ENCODE results near the gene RPS14. TPM values are rescaled to one million over a fixed set of nuclear protein-coding genes. Genes with fewer than 3 reads are reported as not detected.

Gene RPS14
- total RNA-seq, 2 experiments from 2014 or later, result 2,270 to 3,312 TPM

DNA sequence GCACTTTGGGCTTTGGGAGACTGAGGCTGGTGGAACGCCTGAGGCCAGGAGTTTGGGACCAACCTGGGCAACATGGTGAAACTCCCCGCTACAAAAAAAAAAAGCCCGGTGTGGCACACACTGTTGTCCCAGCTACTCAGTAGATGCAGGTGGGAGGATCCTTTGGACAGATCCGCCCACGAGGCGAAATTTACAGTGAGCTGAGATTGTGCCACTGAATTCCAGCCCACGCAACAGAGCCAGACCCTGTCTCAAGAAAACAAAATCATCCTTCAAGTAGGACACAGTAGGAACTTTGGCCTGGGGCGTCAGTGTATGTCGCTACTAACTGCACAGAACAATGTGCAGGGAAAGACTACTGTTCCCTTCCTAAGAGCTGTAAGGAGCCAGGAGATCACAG is 4.8 kb downstream of the RPS14 start:
- no peaks in the 10 kb centered on the region for H3K27me3 Mint-ChIP-seq
- H3K9me3 Mint-ChIP-seq (ENCODE audit: low read depth), result no peaks in the 10 kb centered on the region
- ChIA-PET CTCF (interaction anchor here (1.0 to 2.8 kb wide), 4 partner anchors 9 to 100 kb away, joined by 3 to 8 read pairs (median 4); no protein-coding TSS in a partner anchor), POLR2A (interaction anchor here (0.6 kb wide), 3 partner anchors 12 to 52 kb away, joined by 4 to 5 read pairs (median 5); no protein-coding TSS in a partner anchor)
- H3K36me3 Mint-ChIP-seq (ENCODE audit: low read depth), result peaks cover 64% of the 10 kb centered on the region
- intact Hi-C loops (cut with DNase I, micrococcal nuclease), result loop anchor here in 1 of 2 experiments (5.0 kb wide), 1 partner anchor 338 kb away; no protein-coding TSS in a partner anchor
- H3K27ac Mint-ChIP-seq, result no peak overlapping the region
- no peak overlapping the region for H3K4me3 Mint-ChIP-seq
- DNase-seq (no peak), ATAC-seq (no peak)
- H3K4me1 Mint-ChIP-seq, result peaks cover 32% of the 10 kb centered on the region

DNA sequence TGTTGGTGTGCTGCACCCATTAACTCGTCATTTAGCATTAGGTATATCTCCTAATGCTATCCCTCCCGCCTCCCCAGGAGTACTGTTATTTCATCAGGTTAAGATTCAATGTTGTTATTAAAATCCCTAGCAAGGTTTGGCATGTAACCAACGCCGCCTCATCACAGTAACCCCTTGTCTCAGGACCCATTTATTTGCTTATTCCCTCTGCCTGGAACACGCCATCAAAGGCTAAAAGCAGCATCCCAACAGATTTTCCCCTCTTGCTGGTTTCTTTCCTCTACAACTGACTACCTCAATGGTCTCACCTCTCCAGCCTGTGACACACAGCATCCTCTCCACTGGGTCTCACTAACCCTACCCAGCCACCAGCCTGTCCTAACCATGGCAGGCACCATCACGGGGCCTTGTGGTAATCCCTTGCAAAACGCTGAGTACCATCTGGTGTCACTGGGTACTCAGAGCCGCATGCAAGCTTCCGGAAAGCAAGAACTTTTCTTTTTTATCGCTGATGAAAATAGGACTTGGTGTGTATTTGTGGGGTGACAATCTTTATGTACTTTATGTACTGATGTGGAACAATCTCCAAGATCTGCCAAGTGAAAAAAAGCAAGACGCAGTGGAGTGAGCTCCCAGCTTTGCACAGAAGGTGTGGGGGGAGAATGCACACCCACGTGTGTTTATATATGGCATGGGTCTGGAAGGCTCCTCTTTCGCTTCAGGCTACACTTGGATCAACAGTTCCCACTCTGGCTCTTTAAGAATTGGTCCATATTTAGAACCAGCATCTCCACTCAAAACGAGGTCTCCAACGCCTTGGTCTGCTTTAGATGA is 6.1 kb downstream of the RPS14 start:
- no peak overlapping the region for H3K4me3 Mint-ChIP-seq
- ATAC-seq (no peak), DNase-seq (no peak)
- intact Hi-C loops (cut with DNase I, micrococcal nuclease), result no loop called here
- no peaks in the 10 kb centered on the region for H3K27me3 Mint-ChIP-seq
- peaks cover 52% of the 10 kb centered on the region for H3K36me3 Mint-ChIP-seq (ENCODE audit: low read depth)
- peak overlapping the region; percentile 24 for H3K27ac Mint-ChIP-seq
- CTCF ChIA-PET, result no interaction called here
- no peaks in the 10 kb centered on the region for H3K9me3 Mint-ChIP-seq (ENCODE audit: low read depth)
- POLR2A ChIA-PET, result interaction anchor here (0.6 to 1.1 kb wide), 2 partner anchors 31 to 45 kb away, joined by 4 to 6 read pairs; partner anchors contain the start of gene CD74
- peaks cover 32% of the 10 kb centered on the region for H3K4me1 Mint-ChIP-seq

DNA sequence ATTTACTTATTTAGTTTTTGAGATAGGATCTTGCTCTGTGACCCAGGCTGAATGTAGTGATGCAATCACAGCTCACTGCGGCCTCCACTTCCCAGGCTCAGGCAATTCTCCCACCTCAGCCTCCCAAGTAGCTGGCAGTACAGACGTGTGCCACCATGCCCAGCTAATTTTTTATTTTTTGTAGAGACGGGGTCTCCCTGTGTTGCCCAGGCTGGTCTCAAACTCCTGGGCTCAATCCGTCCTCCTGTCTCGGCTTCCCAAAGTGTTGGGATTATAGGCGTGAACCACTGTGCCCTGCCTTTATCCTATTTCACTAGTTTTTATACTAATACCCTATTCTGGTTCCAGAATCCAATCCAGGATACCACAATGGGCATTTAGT is 6.8 kb downstream of the RPS14 start:
- H3K9me3 Mint-ChIP-seq (ENCODE audit: low read depth), result no peaks in the 10 kb centered on the region
- H3K27me3 Mint-ChIP-seq, result no peaks in the 10 kb centered on the region
- no peak overlapping the region for H3K27ac Mint-ChIP-seq
- ATAC-seq, result no peak
- H3K4me3 Mint-ChIP-seq, result no peak overlapping the region
- CTCF ChIA-PET, result interaction anchor here (0.7 to 0.8 kb wide), 2 partner anchors 102 to 106 kb away, joined by 3 read pairs; no protein-coding TSS in a partner anchor
- H3K4me1 Mint-ChIP-seq, result peaks cover 26% of the 10 kb centered on the region
- intact Hi-C loops (cut with DNase I, micrococcal nuclease), result no loop called here
- POLR2A ChIA-PET, result interaction anchor here (0.7 kb wide), 1 partner anchor 64 kb away, joined by 3 read pairs; no protein-coding TSS in a partner anchor
- DNase-seq, result no peak
- H3K36me3 Mint-ChIP-seq (ENCODE audit: low read depth), result peaks cover 45% of the 10 kb centered on the region

DNA sequence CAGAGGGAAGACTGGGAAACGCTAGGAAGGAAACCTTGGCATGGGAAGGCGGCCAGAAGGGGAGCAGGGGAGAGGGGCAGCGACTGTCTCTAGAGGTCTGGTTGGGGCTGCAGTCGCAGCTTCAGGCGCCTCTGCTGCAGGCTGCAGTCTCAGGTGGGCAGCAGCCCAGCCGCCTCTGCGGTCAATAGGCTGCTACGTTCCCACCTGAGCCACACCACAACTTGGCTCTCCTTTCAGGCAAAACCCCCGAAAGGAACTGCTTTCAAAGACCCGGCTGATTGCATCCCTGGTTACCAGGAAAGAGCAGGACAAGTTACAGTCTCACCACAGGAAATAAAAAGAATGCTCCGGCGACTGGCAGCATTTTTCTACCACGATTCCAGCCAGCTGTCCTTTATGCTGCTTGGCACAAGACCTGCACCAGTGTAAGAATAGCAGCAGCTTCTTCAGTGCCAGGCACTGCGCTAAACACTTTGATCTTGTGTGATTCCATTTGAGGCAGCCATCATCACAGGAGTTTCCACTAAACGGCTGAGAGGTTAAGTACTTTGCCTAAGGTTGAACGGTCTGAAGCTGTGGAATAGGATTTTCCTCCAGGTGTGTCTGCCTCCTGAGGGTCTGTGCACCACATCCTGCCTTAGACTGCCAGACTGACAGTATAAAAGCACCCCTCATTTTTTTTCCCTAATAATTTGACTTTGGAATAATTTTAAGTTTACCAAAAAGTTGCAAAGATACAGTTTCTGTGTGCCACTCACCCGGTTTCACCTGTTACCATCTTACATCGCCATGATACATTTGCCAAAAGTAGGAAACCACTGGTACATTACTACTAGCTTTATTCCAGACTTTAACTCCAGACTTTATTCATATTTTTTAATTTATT is 7.5 kb downstream of the RPS14 start:
- CTCF ChIA-PET, result interaction anchor here (0.7 to 0.8 kb wide), 2 partner anchors 103 to 105 kb away, joined by 3 read pairs; no protein-coding TSS in a partner anchor
- POLR2A ChIA-PET, result interaction anchor here (0.6 to 0.7 kb wide), 2 partner anchors 29 to 63 kb away, joined by 3 read pairs; partner anchors contain the start of gene CD74
- Mint-ChIP-seq H3K27me3 (no peaks in the 10 kb centered on the region), H3K9me3 (ENCODE audit: low read depth) (no peaks in the 10 kb centered on the region), H3K27ac (peak overlapping the region; percentile 27), H3K4me3 (no peak overlapping the region), H3K36me3 (ENCODE audit: low read depth) (peaks cover 38% of the 10 kb centered on the region), H3K4me1 (peaks cover 19% of the 10 kb centered on the region)
- DNase-seq, result no peak
- no peak for ATAC-seq
- intact Hi-C loops (cut with DNase I, micrococcal nuclease), result no loop called here

DNA sequence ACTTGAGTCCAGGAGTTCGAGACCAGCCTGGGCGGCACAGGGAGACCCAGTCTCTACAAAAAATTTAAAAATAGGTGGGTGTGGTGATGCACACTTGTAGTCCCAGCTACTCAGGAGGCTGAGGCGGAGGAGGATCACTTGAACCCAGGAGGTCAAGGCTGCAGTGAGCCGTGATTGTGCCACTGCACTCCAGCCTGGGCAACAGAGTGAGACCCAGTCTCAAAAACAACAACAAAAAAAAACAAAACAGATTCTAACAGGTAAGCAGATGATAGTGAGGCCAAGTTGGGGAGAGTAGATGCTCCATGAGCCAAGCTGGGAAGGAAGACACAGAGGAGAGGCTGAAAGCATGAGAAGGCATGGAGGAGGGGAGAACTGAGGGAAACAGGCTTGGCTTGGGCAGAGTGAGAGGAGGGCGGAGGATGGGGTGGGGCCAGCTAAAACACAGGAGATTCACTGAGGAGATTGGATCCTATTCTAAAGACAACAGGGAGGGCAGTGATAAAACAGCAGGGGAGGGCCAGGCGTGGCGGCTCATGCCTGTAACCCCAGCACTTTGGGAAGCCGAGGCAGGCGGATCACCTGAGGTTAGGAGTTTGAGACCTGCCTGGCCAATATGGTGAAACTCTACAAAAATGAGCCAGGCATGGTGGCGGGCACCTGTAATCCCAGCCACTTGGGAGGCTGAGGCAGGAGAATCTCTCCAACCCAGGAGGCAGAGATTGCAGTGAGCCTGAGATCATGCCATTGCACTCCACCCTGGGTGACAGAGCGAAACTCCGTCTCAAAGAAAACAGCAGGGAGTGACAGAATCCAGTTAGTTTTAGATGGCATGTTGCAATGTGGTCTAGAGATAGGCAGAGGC is 8.4 kb downstream of the RPS14 start:
- no peak for ATAC-seq
- Mint-ChIP-seq H3K36me3 (ENCODE audit: low read depth) (peaks cover 30% of the 10 kb centered on the region), H3K4me1 (peaks cover 14% of the 10 kb centered on the region), H3K27ac (peak overlapping the region; percentile 27), H3K27me3 (no peaks in the 10 kb centered on the region), H3K4me3 (no peak overlapping the region), H3K9me3 (ENCODE audit: low read depth) (no peaks in the 10 kb centered on the region)
- DNase-seq, result no peak
- ChIA-PET CTCF (interaction anchor here (0.7 kb wide), 1 partner anchor 476 kb away, joined by 3 read pairs; no protein-coding TSS in a partner anchor), POLR2A (interaction anchor here (0.6 kb wide), 1 partner anchor 28 kb away, joined by 3 read pairs; the partner anchor contains the start of gene CD74)
- intact Hi-C loops (cut with DNase I, micrococcal nuclease), result no loop called here

DNA sequence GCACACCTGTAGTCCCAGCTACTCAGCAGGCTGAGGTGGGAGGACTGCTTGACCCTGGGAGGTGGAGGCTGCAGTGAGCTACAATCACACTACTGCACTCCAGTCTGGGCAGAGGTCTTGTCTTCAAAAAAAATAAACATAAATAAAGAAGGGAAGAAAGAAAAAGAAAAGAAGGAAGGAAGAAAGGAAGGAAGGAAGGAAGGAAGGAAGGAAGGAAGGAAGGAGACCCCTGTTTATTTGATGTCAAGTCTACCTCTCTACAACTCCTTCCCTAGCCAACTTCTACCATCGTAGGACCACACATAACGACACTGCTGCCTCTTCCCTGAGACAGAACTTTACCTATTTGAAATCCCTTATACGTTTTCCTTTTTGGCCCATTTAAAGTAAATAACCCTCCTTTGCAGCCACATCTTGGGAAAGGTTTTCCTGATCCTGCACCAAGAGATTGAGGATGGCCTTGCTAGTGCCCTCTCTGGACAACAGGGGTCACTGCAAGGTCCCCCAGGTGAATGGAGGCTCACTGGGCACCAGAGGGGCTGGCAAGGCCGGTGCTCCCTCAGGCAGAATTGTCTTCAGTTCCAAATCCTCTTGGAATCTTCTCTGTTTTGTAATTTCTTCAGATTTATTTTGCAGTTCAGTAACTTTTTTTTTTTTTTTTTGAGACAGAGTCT is 10.5 kb downstream of the RPS14 start:
- DNase-seq, result no peak
- Mint-ChIP-seq H3K4me3 (no peak overlapping the region), H3K9me3 (ENCODE audit: low read depth) (no peaks in the 10 kb centered on the region), H3K27ac (no peak overlapping the region), H3K27me3 (no peaks in the 10 kb centered on the region), H3K36me3 (ENCODE audit: low read depth) (peaks cover 12% of the 10 kb centered on the region), H3K4me1 (peaks cover 12% of the 10 kb centered on the region)
- ATAC-seq, result no peak
- intact Hi-C loops (cut with DNase I, micrococcal nuclease), result no loop called here
- ChIA-PET CTCF (interaction anchor here (0.7 to 6.1 kb wide), 6 partner anchors 8 to 69 kb away, joined by 3 to 48 read pairs (median 4); partner anchors contain the start of genes CD74 and NDST1), POLR2A (interaction anchor here (0.6 to 0.7 kb wide), 2 partner anchors 28 to 519 kb away, joined by 4 to 5 read pairs; no protein-coding TSS in a partner anchor)

DNA sequence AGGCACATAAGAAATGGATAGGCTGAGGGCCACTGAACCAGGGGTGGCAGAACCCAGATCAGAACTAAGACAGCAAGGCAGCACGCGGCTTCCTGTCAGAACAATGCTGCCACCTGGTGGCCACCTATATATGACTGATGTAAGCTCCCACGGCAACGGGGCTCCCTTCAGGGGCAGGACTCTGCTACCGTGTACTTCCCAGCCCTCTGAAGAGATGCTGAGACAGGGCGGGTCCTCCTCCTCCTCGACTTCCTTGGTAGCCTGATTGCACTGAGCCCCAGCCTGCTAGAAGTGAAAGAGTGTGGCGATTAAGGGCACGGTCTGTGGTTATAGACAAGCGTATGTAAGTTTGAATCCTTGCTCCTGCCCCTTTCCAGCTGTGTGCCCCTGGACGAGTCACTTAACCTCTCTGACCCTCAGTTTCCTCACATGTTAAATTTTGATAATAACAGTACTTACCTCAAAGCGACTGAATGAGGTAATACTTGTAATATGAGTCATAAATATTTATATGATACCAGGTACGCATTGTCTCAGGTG is 13.3 kb downstream of the RPS14 start:
- no peaks in the 10 kb centered on the region for H3K9me3 Mint-ChIP-seq (ENCODE audit: low read depth)
- intact Hi-C loops (cut with DNase I, micrococcal nuclease), result loop anchor here (1.0 to 2.0 kb wide), 10 partner anchors 23 to 306 kb away; partner anchors contain the start of genes CD74 (in 1 of the 2) and TCOF1 (in 1 of the 2)
- POLR2A ChIA-PET, result interaction anchor here (0.6 to 1.0 kb wide), 4 partner anchors 14 to 30 kb away, joined by 3 to 9 read pairs (median 4); partner anchors contain the start of gene CD74
- ATAC-seq (peak; percentile 98), DNase-seq (peak; percentile 95)
- CTCF ChIA-PET, result interaction anchor here (0.6 to 6.1 kb wide), 18 partner anchors 9 to 681 kb away, joined by 3 to 48 read pairs (median 4); partner anchors contain the start of gene CD74
- no peak overlapping the region for H3K4me3 Mint-ChIP-seq
- no peaks in the 10 kb centered on the region for H3K36me3 Mint-ChIP-seq (ENCODE audit: low read depth)
- no peaks in the 10 kb centered on the region for H3K27me3 Mint-ChIP-seq
- peak overlapping the region; percentile 75 for H3K27ac Mint-ChIP-seq
- H3K4me1 Mint-ChIP-seq, result peaks cover 8% of the 10 kb centered on the region

DNA sequence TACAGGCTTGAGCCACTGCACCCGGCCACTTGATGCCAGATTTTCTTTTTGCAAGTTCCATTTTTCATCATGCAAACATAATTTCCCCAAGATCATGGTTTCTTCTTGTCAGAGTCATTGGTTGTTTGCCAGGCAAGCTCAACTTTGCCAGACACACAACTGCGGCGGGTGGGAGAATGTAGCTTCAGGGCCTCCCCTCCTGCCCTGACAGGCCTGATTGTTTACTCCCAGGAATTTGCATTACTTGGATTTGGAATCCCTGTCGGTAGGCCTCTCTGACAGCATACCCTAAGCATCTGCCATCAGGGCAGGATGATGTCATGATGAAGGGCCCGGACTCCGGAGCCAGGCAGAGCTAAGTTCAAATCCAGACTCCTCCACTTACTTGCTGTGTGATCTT is 15.1 kb downstream of the RPS14 start:
- H3K27ac Mint-ChIP-seq, result no peak overlapping the region
- no peak overlapping the region for H3K4me3 Mint-ChIP-seq
- ATAC-seq, result no peak
- H3K36me3 Mint-ChIP-seq (ENCODE audit: low read depth), result no peaks in the 10 kb centered on the region
- H3K9me3 Mint-ChIP-seq (ENCODE audit: low read depth), result no peaks in the 10 kb centered on the region
- intact Hi-C loops (cut with DNase I, micrococcal nuclease), result no loop called here
- ChIA-PET CTCF (interaction anchor here (0.7 to 6.1 kb wide), 4 partner anchors 9 to 84 kb away, joined by 3 to 48 read pairs (median 4); no protein-coding TSS in a partner anchor), POLR2A (no interaction called here)
- H3K27me3 Mint-ChIP-seq, result no peaks in the 10 kb centered on the region
- H3K4me1 Mint-ChIP-seq, result peaks cover 8% of the 10 kb centered on the region
- no peak for DNase-seq

DNA sequence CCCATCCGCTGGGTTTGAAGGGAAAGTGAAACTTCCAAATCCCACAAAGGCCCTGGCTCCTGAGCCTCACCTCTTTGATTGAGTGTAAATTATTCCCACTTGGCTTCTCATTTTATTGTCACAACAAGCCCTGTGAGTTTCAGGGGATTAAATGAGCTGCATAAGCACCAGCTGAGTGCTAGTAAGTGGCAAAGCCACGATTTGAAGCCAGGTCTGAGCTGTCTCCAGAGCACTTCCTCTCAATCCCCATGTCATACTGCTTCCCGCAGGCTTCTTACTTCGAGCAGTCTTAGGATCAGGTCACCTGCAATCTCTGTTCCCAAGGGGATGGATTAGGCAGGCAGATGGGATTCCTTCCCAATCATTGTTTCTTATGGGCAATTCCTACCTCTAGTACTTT is 18.0 kb downstream of the RPS14 start:
- H3K27me3 Mint-ChIP-seq, result peaks cover 3% of the 10 kb centered on the region
- ChIA-PET CTCF (interaction anchor here (0.6 kb wide), 2 partner anchors 20 to 92 kb away, joined by 3 read pairs; no protein-coding TSS in a partner anchor), POLR2A (no interaction called here)
- ATAC-seq, result no peak
- peaks cover 8% of the 10 kb centered on the region for H3K4me1 Mint-ChIP-seq
- intact Hi-C loops (cut with DNase I, micrococcal nuclease), result no loop called here
- H3K36me3 Mint-ChIP-seq (ENCODE audit: low read depth), result no peaks in the 10 kb centered on the region
- H3K9me3 Mint-ChIP-seq (ENCODE audit: low read depth), result no peaks in the 10 kb centered on the region
- no peak for DNase-seq
- H3K4me3 Mint-ChIP-seq, result no peak overlapping the region
- H3K27ac Mint-ChIP-seq, result no peak overlapping the region

DNA sequence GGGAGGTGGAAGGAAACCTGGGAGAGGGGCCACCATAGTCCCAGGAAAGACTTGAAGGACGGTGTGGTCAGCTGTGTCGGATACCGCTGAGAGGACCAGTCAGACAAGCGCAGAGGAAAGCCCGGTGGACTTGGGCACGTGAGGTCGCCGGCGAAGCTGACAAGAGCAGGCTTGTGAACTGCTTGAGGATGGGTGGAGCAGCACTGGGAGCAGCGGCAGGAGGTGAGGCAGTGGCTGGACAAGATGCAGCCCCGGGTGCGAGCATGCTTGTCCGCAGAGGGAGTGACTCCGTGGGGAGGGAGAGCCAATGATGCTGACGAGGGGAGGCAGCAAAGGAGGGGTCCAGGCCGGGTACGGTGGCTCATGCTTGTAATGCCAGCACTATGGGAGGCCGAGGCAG is 18.5 kb downstream of the RPS14 start:
- intact Hi-C loops (cut with DNase I, micrococcal nuclease), result no loop called here
- POLR2A ChIA-PET, result no interaction called here
- CTCF ChIA-PET, result no interaction called here

More for the DNA sequence above, 18.5 kb downstream of the RPS14 start:
- DNase-seq (no peak), ATAC-seq (no peak)
- Mint-ChIP-seq H3K36me3 (ENCODE audit: low read depth) (no peaks in the 10 kb centered on the region), H3K27ac (no peak overlapping the region), H3K4me3 (no peak overlapping the region), H3K9me3 (ENCODE audit: low read depth) (no peaks in the 10 kb centered on the region), H3K4me1 (peaks cover 4% of the 10 kb centered on the region), H3K27me3 (peaks cover 3% of the 10 kb centered on the region)
